Thymus (tissue), 11 donors: Measurements from ENCODE around the gene METTL22. TPM values are rescaled to one million over a fixed set of nuclear protein-coding genes. Genes with fewer than 3 reads are reported as not detected.

Experiments used
- DNase-seq, 9 donors: peaks; one replicate each; pipeline ENCODE4 v3.0.0-alpha.2; 2013; ENCODE audit warnings: low spot score in 9 of 9, low read depth in 6 of 9, missing footprints in 1 of 9
- H3K27ac ChIP-seq, 2 donors: one replicate each; pipeline ENCODE4 v1.5.1; 2013; ENCODE audit warnings: control low read depth in 1 of 2, low read depth in 1 of 2, low read length in 1 of 2, mild to moderate bottlenecking in 1 of 2, moderate library complexity in 1 of 2
- H3K27me3 ChIP-seq, 2 donors: one replicate each; pipeline ENCODE4 v1.5.1; 2013; ENCODE audit warnings: low read length in 1 of 2; ENCODE audit not compliant: control insufficient read depth in 2 of 2, insufficient read depth in 1 of 2
- H3K36me3 ChIP-seq, 2 donors: one replicate each; pipeline ENCODE4 v1.5.1; 2013; ENCODE audit warnings: low read length in 1 of 2, mild to moderate bottlenecking in 1 of 2, moderate library complexity in 1 of 2; ENCODE audit not compliant: control insufficient read depth in 2 of 2, insufficient read depth in 2 of 2
- H3K4me1 ChIP-seq, 2 donors: one replicate each; pipeline ENCODE4 v1.5.1; 2013; ENCODE audit warnings: low read length in 2 of 2; ENCODE audit not compliant: control insufficient read depth in 2 of 2, insufficient read depth in 2 of 2
- H3K4me3 ChIP-seq, 2 donors: one replicate each; pipeline ENCODE4 v1.5.1; 2013; ENCODE audit warnings: low read length in 2 of 2, control low read depth in 1 of 2, mild to moderate bottlenecking in 1 of 2
- H3K9me3 ChIP-seq, 2 donors: one replicate each; pipeline ENCODE4 v1.5.1; 2013; ENCODE audit warnings: low read length in 1 of 2, mild to moderate bottlenecking in 1 of 2; ENCODE audit not compliant: control insufficient read depth in 2 of 2, insufficient read depth in 1 of 2
- WGBS: extraction: QIAGEN DNeasy Blood & Tissue Kit; methylation state at CpG from one replicate; pipeline ENCODE4 v1.1.7; 2013; 5-methylcytosine and 5-hydroxymethylcytosine counted together
- polyA plus RNA-seq: library from polyadenylated mRNA; stranded (reverse); fragments of 200-250 nt; gene quantifications from one replicate; pipeline ENCODE4 v1.2.3, GENCODE V29; 2013
- total RNA-seq: library from RNA; stranded (reverse); fragments of 120-200 nt; gene quantifications from one replicate; pipeline ENCODE4 v1.2.4, GENCODE V29; 2013
- donor health status: healthy.

Gene METTL22
- total and polyA plus RNA-seq, 2 donors: 11.1 to 27.5 TPM

DNA sequence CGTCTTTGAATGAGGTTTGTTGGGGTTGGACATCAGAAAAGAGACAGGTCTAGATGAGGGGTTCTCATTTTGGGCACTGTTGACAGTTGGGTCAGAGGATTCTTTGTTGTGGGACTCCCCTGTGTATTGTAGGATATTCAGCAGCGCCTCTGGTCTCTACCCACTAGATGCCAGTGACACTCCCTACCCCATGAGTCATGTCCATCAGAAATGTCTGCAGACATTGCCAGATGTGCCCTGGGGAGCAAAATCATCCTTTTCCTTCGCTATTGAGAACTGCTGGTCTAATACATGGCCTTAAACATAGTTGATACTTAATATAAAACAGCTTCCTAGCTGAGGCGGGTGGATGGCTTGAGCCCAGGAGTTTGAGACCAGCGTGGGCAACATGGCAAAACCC, 56.0 kb downstream of the METTL22 start:
- Histone ChIP-seq H3K27ac (no peak overlapping the region), H3K27me3 (no peaks in the 10 kb centered on the region), H3K4me3 (no peak overlapping the region), H3K36me3 (no peaks in the 10 kb centered on the region), H3K9me3 (no peaks in the 10 kb centered on the region), H3K4me1 (peaks cover 11 to 15% of the 10 kb centered on the region in 2 donors)
- no peak for DNase-seq
- WGBS: 96% methylated on average over 5 of the region's 5 CpGs

DNA sequence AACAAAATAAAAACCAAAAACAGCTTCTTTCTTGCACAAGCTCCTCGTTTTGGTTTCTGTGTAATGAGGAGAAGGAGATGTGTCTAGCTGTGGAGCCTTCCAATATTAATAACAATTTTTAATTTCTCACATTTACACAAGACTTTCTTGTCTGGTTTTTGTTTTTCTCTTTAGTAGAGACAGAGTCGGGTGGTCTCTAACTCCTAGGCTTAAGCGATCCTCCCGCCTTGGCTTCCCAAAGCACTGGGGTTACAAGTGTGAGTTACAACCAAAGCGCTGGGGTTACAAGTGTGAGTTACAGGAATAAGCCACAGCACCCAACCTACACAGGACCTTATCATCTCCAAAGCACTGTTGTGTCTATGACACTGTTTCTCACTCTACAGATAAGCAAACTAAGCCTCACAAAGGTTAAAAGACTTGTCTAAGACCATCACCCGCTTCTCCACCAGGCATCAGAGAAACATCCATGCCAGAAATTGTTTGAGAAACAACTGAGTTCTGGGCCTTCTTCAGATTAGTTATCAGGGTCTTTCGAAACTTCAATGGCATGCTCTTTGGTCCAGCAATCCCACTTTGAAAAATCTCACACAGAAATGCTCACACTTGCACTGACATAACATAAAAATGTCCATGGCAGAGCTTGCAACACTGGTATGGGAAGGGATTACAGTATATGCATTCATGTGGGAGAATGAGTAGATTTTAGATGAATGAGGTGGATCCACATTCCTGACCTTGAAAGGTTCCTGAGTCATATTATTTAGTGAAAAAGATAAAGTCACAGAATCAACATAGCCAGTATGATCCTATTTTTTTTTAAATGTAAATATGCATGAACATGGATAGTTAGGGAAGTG, 56.8 kb downstream of the METTL22 start:
- no peaks in the 10 kb centered on the region for H3K27me3 ChIP-seq
- H3K36me3 ChIP-seq: no peaks in the 10 kb centered on the region
- H3K27ac ChIP-seq: no peak overlapping the region
- no peaks in the 10 kb centered on the region for H3K9me3 ChIP-seq
- DNase-seq: no peak
- peaks cover 11 to 15% of the 10 kb centered on the region in 2 donors for H3K4me1 ChIP-seq
- no peak overlapping the region for H3K4me3 ChIP-seq
- 98% methylated on average over 7 of the region's 7 CpGs for WGBS

DNA sequence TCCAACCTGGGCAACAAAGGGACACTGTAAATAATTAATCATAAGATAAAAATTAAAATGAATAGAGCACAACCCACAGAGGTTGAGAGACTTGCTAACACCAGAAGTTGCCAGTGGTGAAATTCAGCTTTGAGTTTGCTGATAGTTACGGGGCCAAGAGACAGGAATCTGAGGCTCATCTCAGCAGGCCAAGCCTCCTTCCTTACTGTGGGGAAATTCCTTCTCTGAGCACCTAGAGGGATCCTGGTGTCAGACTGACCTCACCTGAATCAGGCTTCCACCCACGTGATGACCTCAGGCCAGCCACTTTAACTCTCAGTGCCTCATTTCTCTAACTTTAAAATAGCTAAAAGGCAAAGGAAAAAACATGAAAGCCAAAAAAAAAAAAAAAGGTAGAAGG, 57.7 kb downstream of the METTL22 start:
- DNase-seq: no peak
- no peak overlapping the region for H3K27ac ChIP-seq
- 97% methylated on average over 2 of the region's 2 CpGs for WGBS
- H3K4me1 ChIP-seq: peaks cover 8 to 12% of the 10 kb centered on the region in 2 donors
- no peak overlapping the region for H3K4me3 ChIP-seq
- H3K36me3 ChIP-seq: no peaks in the 10 kb centered on the region
- no peaks in the 10 kb centered on the region for H3K9me3 ChIP-seq
- no peaks in the 10 kb centered on the region for H3K27me3 ChIP-seq

- no peaks in the 10 kb centered on the region for H3K4me1 ChIP-seq
- WGBS: 86% methylated on average over 9 of the region's 9 CpGs
- H3K27ac ChIP-seq: no peak overlapping the region
- no peaks in the 10 kb centered on the region for H3K9me3 ChIP-seq
- no peaks in the 10 kb centered on the region for H3K36me3 ChIP-seq
- H3K4me3 ChIP-seq: no peak overlapping the region
- DNase-seq: no peak
- no peaks in the 10 kb centered on the region for H3K27me3 ChIP-seq
These were observed 61.2 kb downstream of the METTL22 start for GRCh38 chr16:8682551-8683259.

GRCh38 chr16:8683640-8684039, 62.1 kb downstream of the METTL22 start:
- no peak for DNase-seq
- H3K9me3 ChIP-seq: peaks cover 0 to 2% of the 10 kb centered on the region in 2 donors
- no peak overlapping the region for H3K27ac ChIP-seq
- H3K36me3 ChIP-seq: no peaks in the 10 kb centered on the region
- no peak overlapping the region for H3K4me3 ChIP-seq
- no peaks in the 10 kb centered on the region for H3K4me1 ChIP-seq
- WGBS: 73% methylated on average over 4 of the region's 4 CpGs
- H3K27me3 ChIP-seq: no peaks in the 10 kb centered on the region

DNA sequence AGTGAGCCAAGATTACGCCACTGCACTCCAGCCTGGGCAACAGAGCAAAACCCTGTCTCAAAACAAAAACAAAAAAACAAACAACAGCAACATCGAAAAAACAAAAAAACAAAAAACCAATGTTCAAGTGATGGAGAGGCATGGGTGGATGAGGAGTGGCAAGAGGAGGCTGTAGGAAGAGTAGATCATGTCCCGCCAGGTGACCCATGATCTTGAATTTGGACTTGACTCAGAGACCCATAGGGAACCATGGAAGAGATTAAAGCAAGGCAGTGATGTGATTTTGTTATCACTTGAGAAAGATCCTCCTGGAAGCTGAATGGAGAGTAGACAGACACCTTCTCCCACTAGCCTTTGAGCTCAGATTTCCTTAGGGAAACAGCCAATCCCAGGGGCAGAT, 64.1 kb downstream of the METTL22 start:
- H3K36me3 ChIP-seq: no peaks in the 10 kb centered on the region
- DNase-seq: no peak
- H3K27ac ChIP-seq: no peak overlapping the region
- H3K9me3 ChIP-seq: peaks cover 4 to 8% of the 10 kb centered on the region in 2 donors
- 65% methylated on average over 3 of the region's 3 CpGs for WGBS
- H3K27me3 ChIP-seq: no peaks in the 10 kb centered on the region
- no peaks in the 10 kb centered on the region for H3K4me1 ChIP-seq
- H3K4me3 ChIP-seq: no peak overlapping the region

- no peaks in the 10 kb centered on the region for H3K4me1 ChIP-seq
- peaks cover 4 to 8% of the 10 kb centered on the region in 2 donors for H3K9me3 ChIP-seq
- no peak overlapping the region for H3K4me3 ChIP-seq
- no peak overlapping the region for H3K27ac ChIP-seq
- H3K27me3 ChIP-seq: no peaks in the 10 kb centered on the region
- no peaks in the 10 kb centered on the region for H3K36me3 ChIP-seq
- DNase-seq: no peak
- WGBS: 88% methylated on average over 7 of the region's 7 CpGs
These were observed 64.6 kb downstream of the METTL22 start for GRCh38 chr16:8686031-8686621.

DNA sequence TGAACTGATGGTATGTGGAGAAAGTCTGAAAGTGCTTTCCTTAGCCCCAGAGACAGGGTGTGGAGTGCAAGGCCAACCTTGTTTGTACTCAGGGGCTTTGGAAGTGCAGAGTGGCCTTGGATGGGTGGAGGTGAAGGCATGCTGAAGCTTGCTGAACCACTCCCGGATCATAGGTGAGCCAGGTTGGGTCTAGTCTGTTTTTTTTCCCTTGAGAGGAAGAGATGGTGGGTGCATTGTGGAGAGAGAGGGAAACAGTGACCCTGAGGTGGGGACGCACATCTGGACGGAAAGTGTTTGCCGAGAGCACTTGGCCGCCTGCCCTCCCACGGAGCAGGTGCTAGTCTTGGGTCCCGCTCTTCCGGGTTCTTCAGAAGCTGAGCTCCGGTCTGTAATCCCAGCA, 65.4 kb downstream of the METTL22 start:
- H3K4me1 ChIP-seq: no peaks in the 10 kb centered on the region
- DNase-seq: no peak
- no peak overlapping the region for H3K27ac ChIP-seq
- H3K9me3 ChIP-seq: peaks cover 4 to 8% of the 10 kb centered on the region in 2 donors
- H3K36me3 ChIP-seq: no peaks in the 10 kb centered on the region
- 95% methylated on average over 9 of the region's 9 CpGs for WGBS
- H3K4me3 ChIP-seq: no peak overlapping the region
- H3K27me3 ChIP-seq: no peaks in the 10 kb centered on the region

DNA sequence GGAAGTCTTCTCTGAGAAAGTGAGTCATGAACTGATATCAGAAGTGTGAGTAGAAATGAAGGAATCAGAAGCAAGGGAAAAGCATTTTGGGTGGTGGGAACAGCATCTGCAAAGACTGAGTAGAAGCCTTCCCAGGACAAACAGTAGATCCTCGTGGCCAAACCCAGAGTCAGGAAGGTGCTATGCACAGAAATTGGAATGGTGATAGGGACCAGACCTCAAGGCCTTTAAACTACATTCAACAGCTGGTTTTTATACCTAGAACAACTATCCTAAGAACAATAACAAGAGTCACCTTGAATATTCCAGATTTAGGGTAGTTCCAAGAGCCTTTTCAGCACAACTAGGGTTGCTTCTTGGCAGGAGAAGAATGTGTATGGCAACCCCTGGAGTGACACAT, 68.2 kb downstream of the METTL22 start:
- Histone ChIP-seq H3K4me3 (no peak overlapping the region), H3K9me3 (peaks cover 4 to 8% of the 10 kb centered on the region in 2 donors), H3K27ac (no peak overlapping the region), H3K4me1 (no peaks in the 10 kb centered on the region), H3K36me3 (no peaks in the 10 kb centered on the region), H3K27me3 (no peaks in the 10 kb centered on the region)
- WGBS: 78% methylated on average over 1 of the region's 1 CpG
- no peak for DNase-seq
